Dermis blood vessel endothelial cell (primary cell): ENCODE results near the gene RNASE4. TPM values are rescaled to one million over a fixed set of nuclear protein-coding genes. Genes with fewer than 3 reads are reported as not detected.

ENCODE experiments used
- DNase-seq: peaks from one replicate; pipeline ENCODE4 v3.0.0; 2010
- total RNA-seq: library from RNA; depleted of rRNA; stranded (reverse); fragments of >200 nt; gene quantifications from 2 replicates; pipeline ENCODE4 v1.2.3, GENCODE V29; 2014

RNASE4 gene
- total RNA-seq, 1 donor from 2014 or later, result 11.4 TPM

GRCh38 chr14:20676072-20676471 lies 8.3 kb upstream of the RNASE4 start:
- DNase-seq, result no peak

- DNase-seq, result peak; percentile 38
Measured at GRCh38 chr14:20679907-20680306, 4.5 kb upstream of the RNASE4 start.

- DNase-seq, result no peak
Measured at GRCh38 chr14:20680363-20680762, 4.0 kb upstream of the RNASE4 start.

GRCh38 chr14:20680843-20681347 lies 3.5 kb upstream of the RNASE4 start:
- no peak for DNase-seq

GRCh38 chr14:20681348-20682126 lies 2.8 kb upstream of the RNASE4 start:
- DNase-seq, result peak; percentile 90

GRCh38 chr14:20682127-20682434 lies 2.3 kb upstream of the RNASE4 start:
- DNase-seq, result no peak

- DNase-seq, result peak; percentile 95
Measured at GRCh38 chr14:20682435-20683124, 1.8 kb upstream of the RNASE4 start.

- DNase-seq, result peak; percentile 92
Measured at GRCh38 chr14:20683125-20683890, 1.1 kb upstream of the RNASE4 start.

GRCh38 chr14:20684662-20685456 lies 499 bp downstream of the RNASE4 start:
- no peak for DNase-seq

- no peak for DNase-seq
Measured at GRCh38 chr14:20686386-20687143, 2.2 kb downstream of the RNASE4 start.

- DNase-seq, result no peak
Measured at GRCh38 chr14:20687362-20688166, 3.2 kb downstream of the RNASE4 start.

- no peak for DNase-seq
Measured at GRCh38 chr14:20688167-20688839, 3.9 kb downstream of the RNASE4 start, which contains the start of gene ANG. Gene ANG (plus strand): TSS chr14:20688764. CDS start chr14:20693565, 4,801 bp downstream.

GRCh38 chr14:20690848-20691640 lies 6.7 kb downstream of the RNASE4 start:
- DNase-seq, result peak; percentile 86

- no peak for DNase-seq
Measured at GRCh38 chr14:20692116-20692751, 7.9 kb downstream of the RNASE4 start.

GRCh38 chr14:20696764-20697163 lies 12.4 kb downstream of the RNASE4 start:
- DNase-seq, result no peak

GRCh38 chr14:20697273-20698017 lies 13.1 kb downstream of the RNASE4 start:
- peak; percentile 89 for DNase-seq

GRCh38 chr14:20698018-20698329 lies 13.6 kb downstream of the RNASE4 start:
- no peak for DNase-seq

- DNase-seq, result no peak
Measured at GRCh38 chr14:20698934-20699333, 14.6 kb downstream of the RNASE4 start.
